ENCODE measurements around the gene ARPC1A.

- TF ChIP-seq CTCF (IDR thresholded peaks at IDR 0.05; ENCODE audit: low read length) (no peak), EZH2 (IDR thresholded peaks at IDR 0.05; ENCODE audit: borderline replicate concordance, low read length) (no peak)
Observed at GRCh38 chr7:99408379-99409191, 82.9 kb downstream of the ARPC1A start, which contains the start of the genes BUD31 and PDAP1.

Measured in OCI-LY1 (cell line).